CD4-positive, alpha-beta T cell treated with Interleukin-15 for 4 hours (primary cell): Measurements from ENCODE around the gene TEX2.

Experiments used
- DNase-seq: peaks from one replicate; pipeline ENCODE4 v3.0.0-alpha.2; 2020; ENCODE audit warnings: low spot score

The TEX2 gene

GRCh38 chr17:64158831-64159590 lies 104.0 kb downstream of the TEX2 start:
- no peak for DNase-seq

DNA sequence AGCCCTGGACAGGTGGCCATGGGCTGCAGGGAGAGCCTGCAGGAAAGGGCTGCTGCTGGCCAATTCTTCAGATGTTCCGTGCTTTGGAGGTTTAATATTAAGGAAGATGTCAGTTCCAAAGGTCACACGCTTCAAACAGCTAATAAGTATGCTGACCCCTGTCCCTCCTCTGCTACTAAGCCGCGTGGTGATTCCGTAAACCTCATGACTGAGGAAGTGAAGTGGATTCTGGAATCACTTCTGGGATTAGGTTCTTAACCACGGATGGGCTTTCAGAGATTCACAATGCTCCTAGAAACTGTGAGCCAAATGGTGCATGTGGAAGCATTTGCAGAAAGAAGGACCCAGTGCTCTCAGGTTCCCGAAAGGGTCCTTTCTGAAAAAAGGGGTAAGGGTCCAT lies 104.7 kb downstream of the TEX2 start:
- no peak for DNase-seq

GRCh38 chr17:64157669-64158180 lies 105.3 kb downstream of the TEX2 start:
- DNase-seq = no peak

- DNase-seq = no peak
Measured at GRCh38 chr17:64156670-64157069, 106.4 kb downstream of the TEX2 start.

DNA sequence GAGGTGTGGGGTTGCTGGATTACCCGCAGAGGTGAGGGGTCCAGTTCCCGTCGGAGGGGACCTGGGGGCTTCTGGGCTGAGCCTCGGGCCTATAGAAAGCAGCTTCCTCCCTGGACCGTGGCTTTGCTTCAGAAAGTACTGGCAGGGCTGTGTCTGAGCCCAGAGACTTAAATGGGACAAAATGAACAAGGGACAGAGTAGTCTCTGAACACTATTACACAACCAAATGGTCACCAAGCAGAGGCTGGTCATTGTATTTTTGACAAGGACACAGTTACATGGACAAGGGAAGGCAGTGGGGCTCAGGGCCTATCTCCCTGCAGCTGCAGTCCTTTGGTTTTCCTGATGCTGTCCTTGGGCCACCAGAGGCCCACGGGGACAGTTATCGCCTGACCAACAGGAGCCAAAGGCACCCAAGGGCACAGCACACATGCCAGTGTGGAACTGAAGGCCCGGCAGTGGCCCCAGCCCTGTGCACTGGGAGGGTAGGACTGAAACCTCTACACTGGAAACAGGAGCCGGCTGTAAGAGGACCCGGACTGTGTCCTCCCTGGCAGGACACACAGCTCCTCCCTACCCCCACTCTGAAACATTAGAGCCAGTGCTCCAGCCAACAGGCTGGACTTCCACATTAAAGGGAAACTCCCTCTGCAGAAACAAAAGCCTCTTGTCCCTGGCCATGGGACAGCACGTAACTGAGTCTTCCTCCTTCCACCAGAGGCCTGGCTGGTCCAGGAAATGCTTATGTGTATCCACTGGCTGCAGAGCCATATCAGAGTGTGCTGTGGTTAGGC lies 107.1 kb downstream of the TEX2 start:
- DNase-seq = no peak

- DNase-seq = no peak
Measured at GRCh38 chr17:64155129-64155528, 107.9 kb downstream of the TEX2 start.

- no peak for DNase-seq
Measured at GRCh38 chr17:64154717-64155116, 108.3 kb downstream of the TEX2 start.

DNA sequence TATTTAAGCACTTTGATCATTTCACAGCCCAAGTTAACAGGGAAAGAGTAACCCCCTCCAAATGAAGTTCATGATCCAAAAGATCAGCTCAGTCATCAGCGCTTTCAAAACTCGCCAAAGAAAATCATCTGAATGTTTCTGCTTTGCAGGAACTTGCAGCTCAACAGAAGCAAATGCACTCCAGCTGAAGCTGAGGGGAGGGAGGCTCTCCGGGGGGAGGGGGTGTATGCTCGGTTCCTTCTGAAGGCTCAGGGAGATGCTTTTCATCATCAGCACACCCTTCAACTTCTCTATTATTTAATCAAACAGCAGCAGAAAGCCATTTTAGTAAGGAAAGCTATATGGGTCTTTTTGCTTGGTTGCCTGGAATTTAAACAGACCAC lies 108.8 kb downstream of the TEX2 start:
- no peak for DNase-seq

DNA sequence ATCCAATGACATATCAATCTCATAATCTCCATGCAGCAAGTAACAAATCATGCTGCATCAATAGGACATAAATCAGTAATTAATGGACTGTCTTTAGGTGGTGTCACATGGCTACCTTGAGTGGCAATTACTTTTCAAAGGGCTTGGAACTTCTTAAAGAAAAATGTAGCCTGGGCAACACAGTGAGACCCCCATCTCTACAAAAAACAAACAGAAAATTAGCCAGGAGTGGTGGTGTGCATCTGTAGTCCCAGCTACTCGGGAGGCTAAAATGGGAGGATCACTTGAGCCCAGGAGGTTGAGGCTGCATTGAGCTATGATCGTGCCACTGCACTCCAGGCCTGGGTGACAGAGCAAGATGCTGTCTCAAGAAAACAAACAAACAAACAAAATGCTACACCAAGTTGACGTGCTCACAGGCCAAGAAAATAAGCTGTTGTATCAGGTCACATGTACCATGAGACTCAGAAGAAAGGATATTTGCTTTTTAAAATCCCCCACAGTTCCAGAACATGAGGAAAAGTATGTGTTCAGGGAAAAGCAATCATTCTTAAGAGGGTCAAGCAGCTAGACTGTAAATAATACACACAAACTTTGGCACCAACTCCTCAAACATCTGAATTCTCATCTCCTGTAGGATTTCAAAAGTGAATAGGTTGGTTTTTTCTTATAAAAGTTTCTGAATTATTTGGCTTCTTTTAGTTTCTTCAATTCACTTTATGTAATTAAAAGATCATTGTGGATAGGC lies 109.3 kb downstream of the TEX2 start:
- no peak for DNase-seq

DNA sequence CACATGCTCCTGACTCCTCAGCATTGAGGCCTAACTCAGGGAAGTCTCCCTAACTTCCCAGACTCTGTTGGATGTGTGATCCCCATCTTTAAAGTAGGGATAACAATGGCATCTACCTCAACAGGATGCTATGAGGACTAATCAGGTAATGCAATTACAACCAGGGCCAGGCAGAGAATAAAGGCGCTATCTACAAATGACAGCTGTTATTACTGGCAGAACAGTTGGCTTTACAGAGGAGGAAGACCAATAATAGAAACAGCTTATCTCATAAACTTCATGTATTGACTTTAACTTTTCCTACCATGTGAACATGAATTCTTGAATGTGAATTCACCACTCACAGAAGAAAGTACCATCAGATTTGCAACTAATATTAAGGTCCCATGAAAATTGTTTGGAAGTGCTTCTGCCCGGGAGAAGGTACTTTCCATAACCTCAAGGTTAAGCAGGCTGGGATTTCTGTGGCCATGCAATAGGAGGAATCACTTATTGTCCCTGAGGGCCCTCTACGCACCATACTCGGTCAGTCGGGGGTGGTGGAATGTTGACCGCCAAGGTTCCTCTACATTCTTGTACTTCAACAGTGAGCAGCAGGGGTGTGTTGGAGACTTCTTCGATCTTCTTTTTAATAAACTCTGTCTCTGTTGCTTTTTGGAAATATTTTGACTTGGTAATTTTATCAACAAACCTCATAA lies 110.5 kb downstream of the TEX2 start:
- DNase-seq = no peak

DNA sequence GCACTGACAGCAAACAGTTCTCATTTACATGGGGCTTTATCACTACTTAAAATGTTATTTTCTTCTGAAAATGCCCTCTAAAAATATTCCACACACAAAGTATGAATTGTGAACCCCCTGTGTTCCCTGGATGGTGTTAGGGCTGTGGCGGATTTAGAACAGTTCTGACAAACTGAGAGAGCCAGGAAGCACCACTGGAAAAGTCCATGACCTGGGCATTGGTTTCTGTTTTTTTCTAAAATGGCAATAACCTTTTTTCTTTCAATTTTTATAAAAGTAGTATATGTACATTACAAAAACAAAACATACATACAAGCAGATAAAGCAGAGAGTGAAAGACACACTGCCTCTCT lies 112.1 kb downstream of the TEX2 start:
- no peak for DNase-seq

- no peak for DNase-seq
Measured at GRCh38 chr17:64150237-64151015, 112.6 kb downstream of the TEX2 start.

- no peak for DNase-seq
Measured at GRCh38 chr17:64149196-64149595, 113.9 kb downstream of the TEX2 start.

GRCh38 chr17:64148699-64149098 lies 114.4 kb downstream of the TEX2 start:
- no peak for DNase-seq

DNA sequence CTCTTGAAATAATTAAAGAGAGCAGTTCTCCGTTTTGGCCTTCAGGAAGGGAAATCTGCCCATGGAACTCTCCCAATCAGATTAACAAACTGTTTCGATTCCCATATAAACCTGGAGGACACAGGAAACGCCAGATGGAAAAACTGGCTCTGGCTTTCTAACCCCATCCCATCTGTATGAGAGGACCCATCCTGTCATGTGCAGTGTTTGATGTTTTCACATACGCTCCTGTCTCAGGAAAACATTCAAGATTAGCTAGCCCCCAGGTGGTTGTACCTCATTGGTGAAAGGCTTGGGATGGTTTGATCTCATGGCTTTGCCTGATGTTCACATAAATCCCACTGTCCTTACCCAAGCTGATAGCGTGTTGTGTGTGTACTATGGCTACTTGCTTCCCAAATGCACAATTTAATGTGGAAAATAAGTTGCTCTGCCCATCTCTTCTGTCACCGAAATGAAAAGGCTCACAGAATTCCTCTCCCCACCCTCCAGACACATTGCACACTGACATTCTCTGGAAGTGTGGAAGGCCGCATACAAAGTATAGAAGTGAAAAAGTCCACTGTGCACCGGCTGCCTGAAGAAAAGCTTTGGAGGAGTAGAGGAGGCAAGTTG lies 114.9 kb downstream of the TEX2 start:
- DNase-seq = no peak

- no peak for DNase-seq
Measured at GRCh38 chr17:64147110-64148016, 115.7 kb downstream of the TEX2 start.

DNA sequence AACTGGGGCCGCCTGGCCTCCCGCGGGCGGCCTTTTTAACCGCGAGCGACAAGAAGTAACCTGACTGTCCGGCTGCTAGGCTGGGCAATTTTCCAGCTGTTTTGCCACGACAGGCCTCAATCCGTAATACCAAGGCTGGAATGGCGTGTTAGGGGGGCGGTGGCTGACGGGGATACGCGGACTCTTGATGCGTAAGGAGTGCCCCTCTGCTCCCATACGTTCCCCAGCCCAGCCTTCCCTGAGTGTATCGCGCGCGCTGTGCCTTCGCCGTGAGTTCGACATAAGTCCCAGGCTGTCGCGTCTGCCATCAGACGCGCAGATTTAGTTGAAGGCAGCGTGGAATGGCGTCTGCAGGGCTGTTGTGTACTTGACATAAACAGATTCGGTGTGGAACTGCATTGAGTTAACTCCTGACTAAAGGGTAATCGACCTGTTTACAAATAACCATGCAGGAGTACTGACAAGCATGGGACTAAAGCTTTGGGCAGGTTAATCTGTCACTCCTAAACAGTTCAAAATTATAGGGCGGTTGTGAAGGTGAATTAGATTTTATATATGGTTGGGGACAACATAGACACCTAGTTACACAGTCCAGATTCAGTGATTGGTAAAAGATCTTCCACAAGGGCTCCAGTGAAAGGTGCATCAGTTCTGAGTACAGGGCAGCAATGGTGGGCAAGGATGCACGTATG lies 116.5 kb downstream of the TEX2 start:
- DNase-seq = peak; percentile 34

- peak; percentile 97 for DNase-seq
Measured at GRCh38 chr17:64145751-64146417, 117.2 kb downstream of the TEX2 start.

DNA sequence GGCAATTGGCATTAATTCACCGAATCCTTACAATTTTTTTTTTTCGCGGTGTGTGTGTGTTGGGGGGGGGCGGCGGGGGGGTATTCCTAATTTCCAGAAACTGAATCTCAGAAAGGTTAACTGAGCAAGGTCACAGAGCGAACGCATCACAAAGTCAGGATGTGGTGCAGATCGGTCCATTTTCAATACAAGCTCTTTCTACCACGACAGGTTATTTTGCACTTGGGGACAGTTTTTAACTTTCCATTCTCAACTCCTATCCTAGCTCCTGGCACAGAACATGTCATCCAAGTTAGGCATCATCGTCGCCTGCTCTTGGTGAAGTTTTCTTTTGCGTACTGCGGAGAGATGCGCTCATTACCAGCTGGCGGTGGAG lies 117.7 kb downstream of the TEX2 start:
- DNase-seq = no peak
